Upper lobe of right lung (tissue), 1 donor: Measurements from ENCODE around the gene SMAD7. TPM values are rescaled to one million over a fixed set of nuclear protein-coding genes. Genes with fewer than 3 reads are reported as not detected.

Experiments
- ATAC-seq: fragments of 200-7000 bp; cut with Tn5 transposase; one replicate; pipeline ENCODE4 v1.9.1; 2020; ENCODE audit warnings: mild to moderate bottlenecking, moderate library complexity
- DNase-seq: peaks from one replicate; pipeline ENCODE4 v3.0.0-alpha.2; 2020
- H3K27ac ChIP-seq: fragments of 200-600 bp; one replicate; pipeline ENCODE4 v1.8.0; 2022
- H3K27me3 ChIP-seq: fragments of 200-600 bp; one replicate; pipeline ENCODE4 v1.8.0; 2022; ENCODE audit warnings: mild to moderate bottlenecking
- H3K36me3 ChIP-seq: fragments of 200-600 bp; one replicate; pipeline ENCODE4 v1.8.0; 2022
- H3K4me1 ChIP-seq: fragments of 200-600 bp; one replicate; pipeline ENCODE4 v1.8.0; 2022
- H3K4me3 ChIP-seq: fragments of 200-600 bp; one replicate; pipeline ENCODE4 v1.8.0; 2022; ENCODE audit warnings: mild to moderate bottlenecking
- H3K9me3 ChIP-seq: fragments of 200-600 bp; one replicate; pipeline ENCODE4 v1.8.0; 2022
- intact Hi-C: fragments of 100-400 bp; cut with DNase I; formaldehyde crosslinking; loops from one replicate; pipeline ENCODE4 v1.11.0; 2022
- total RNA-seq: library from RNA; stranded (reverse); fragmentation: NEBNext Ultra II Directional; extraction: Animal tissue kit (Norgen Biotek cat#: 25700); gene quantifications from one replicate; pipeline ENCODE4 v1.2.1, GENCODE V29; 2021
- TF ChIP-seq, protein P1 (sequence below): fragments of 200-600 bp; IDR thresholded peaks from one replicate; pipeline ENCODE4 v1.8.0; 2022; ENCODE audit warnings: antibody characterized with exemption
- donor health status: DM: no; HTN: yes; CAD: no; lungs with severe emphysema.

The SMAD7 gene
- total RNA-seq, 1 donor from 2014 or later, result 68.9 TPM

DNA sequence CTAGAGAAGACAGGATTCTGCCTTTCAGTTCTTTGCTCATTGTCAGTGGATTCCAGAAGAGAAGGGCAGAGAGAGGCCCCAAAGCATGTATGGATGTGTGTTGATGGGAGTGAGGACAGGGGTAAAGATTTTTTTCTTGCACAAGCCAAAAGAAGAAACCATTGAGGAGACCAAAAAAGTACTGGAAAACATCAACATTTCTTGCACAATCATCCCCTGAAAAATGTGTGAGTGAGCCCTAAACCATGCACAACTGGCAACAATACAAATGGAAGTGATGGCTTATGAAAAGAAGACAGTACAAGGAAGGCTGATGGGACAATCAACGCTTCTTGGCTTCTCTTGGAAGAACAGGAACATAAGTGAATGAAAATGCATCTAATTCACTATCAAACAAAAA is 5.6 kb upstream of the SMAD7 start:
- H3K4me3 ChIP-seq, result no peak overlapping the region
- no peak for ATAC-seq
- H3K27me3 ChIP-seq, result no peaks in the 10 kb centered on the region
- intact Hi-C loops, result no loop called here
- peaks cover 48% of the 10 kb centered on the region for H3K4me1 ChIP-seq
- H3K9me3 ChIP-seq, result no peaks in the 10 kb centered on the region
- no peak for DNase-seq
- TF ChIP-seq, protein P1, sequence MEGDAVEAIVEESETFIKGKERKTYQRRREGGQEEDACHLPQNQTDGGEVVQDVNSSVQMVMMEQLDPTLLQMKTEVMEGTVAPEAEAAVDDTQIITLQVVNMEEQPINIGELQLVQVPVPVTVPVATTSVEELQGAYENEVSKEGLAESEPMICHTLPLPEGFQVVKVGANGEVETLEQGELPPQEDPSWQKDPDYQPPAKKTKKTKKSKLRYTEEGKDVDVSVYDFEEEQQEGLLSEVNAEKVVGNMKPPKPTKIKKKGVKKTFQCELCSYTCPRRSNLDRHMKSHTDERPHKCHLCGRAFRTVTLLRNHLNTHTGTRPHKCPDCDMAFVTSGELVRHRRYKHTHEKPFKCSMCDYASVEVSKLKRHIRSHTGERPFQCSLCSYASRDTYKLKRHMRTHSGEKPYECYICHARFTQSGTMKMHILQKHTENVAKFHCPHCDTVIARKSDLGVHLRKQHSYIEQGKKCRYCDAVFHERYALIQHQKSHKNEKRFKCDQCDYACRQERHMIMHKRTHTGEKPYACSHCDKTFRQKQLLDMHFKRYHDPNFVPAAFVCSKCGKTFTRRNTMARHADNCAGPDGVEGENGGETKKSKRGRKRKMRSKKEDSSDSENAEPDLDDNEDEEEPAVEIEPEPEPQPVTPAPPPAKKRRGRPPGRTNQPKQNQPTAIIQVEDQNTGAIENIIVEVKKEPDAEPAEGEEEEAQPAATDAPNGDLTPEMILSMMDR, result no peak
- no peaks in the 10 kb centered on the region for H3K36me3 ChIP-seq
- peak overlapping the region; percentile 82 for H3K27ac ChIP-seq

DNA sequence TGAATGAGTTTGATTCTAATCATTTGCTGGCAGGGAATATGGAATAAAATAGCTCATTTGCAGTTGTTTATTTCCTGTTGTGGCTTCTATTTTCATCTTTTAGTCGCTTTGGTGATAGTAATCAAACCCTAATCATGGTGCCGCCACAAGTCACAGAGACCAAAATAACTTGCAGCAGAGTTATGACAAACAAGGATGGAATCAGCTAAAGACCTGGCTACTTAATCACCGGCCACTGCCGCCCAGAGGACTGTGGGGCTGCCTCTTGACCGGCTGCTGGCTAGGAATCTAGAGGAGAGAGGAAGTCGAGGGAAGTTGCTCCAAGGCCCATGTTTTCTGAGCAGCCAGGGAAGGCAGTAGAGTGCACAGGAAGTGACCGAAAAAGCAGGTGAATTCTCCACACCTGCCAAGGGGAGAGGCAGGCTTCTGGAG is 5.1 kb upstream of the SMAD7 start:
- peak overlapping the region; percentile 82 for H3K27ac ChIP-seq
- no peak overlapping the region for H3K4me3 ChIP-seq
- intact Hi-C loops, result no loop called here
- peaks cover 48% of the 10 kb centered on the region for H3K4me1 ChIP-seq
- no peaks in the 10 kb centered on the region for H3K36me3 ChIP-seq
- H3K27me3 ChIP-seq, result no peaks in the 10 kb centered on the region
- H3K9me3 ChIP-seq, result no peaks in the 10 kb centered on the region
- ATAC-seq, result peak; percentile 28
- DNase-seq, result no peak
- TF ChIP-seq, protein P1, result no peak

GRCh38 chr18:48954886-48955819 is 4.4 kb upstream of the SMAD7 start:
- intact Hi-C loops, result no loop called here
- H3K27me3 ChIP-seq, result no peaks in the 10 kb centered on the region
- H3K27ac ChIP-seq, result peak overlapping the region; percentile 82
- H3K9me3 ChIP-seq, result no peaks in the 10 kb centered on the region
- no peak for ATAC-seq
- no peaks in the 10 kb centered on the region for H3K36me3 ChIP-seq
- no peak overlapping the region for H3K4me3 ChIP-seq
- TF ChIP-seq, protein P1, result no peak
- DNase-seq, result no peak
- peaks cover 48% of the 10 kb centered on the region for H3K4me1 ChIP-seq

DNA sequence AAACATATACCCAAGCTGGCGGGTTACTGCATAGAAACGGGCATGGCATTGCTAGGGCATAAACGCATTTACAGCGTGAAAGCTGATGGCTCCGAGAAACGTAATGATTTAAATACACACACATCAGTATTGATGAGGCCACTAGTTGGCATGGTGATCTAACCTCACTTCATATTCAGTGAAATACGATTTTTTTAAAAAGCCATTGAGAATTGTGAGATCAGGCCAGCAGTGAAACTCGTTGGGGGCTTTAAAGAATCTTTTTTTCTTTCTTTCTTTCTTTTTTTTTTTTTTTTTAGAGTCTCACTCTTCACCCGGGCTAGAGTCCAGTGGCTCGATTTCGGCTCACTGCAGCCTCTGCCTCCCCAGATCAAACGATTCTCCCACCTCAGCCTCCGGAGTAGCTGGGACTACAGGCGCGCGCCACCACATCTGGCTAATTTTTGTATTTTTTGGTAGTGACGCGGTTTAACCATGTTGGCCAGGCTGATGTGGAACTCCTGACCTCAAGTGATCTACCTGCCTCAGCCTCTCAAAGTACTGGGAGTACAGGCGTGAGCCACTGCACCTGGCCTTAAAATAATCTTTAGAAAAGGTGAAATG is 2.4 kb upstream of the SMAD7 start:
- H3K9me3 ChIP-seq, result no peaks in the 10 kb centered on the region
- intact Hi-C loops, result no loop called here
- no peaks in the 10 kb centered on the region for H3K27me3 ChIP-seq
- no peak for DNase-seq
- peaks cover 48% of the 10 kb centered on the region for H3K4me1 ChIP-seq
- no peaks in the 10 kb centered on the region for H3K36me3 ChIP-seq
- no peak for ATAC-seq
- H3K27ac ChIP-seq, result peak overlapping the region; percentile 97
- peak overlapping the region; percentile 83 for H3K4me3 ChIP-seq
- TF ChIP-seq, protein P1, result no peak

GRCh38 chr18:48952287-48953103 is 1.7 kb upstream of the SMAD7 start:
- TF ChIP-seq, protein P1, result no peak
- Histone ChIP-seq H3K27me3 (no peaks in the 10 kb centered on the region), H3K4me1 (peaks cover 50% of the 10 kb centered on the region), H3K4me3 (peak overlapping the region; percentile 83), H3K27ac (peak overlapping the region; percentile 97), H3K36me3 (peaks cover under 1% of the 10 kb centered on the region), H3K9me3 (no peaks in the 10 kb centered on the region)
- DNase-seq, result peak; percentile 94
- peak; percentile 75 for ATAC-seq
- intact Hi-C loops, result no loop called here
